Measurements from ENCODE around the gene FKBP10.
"Not testable (repeated sequence)": the region's sequence is repeated elsewhere in the genome, so short reads cannot be mapped to it uniquely, and the experiment has no call there.

FKBP10 gene

GRCh38 chr17:41812381-41813151 is at the start of gene FKBP10:
TSS of gene FKBP10 (plus strand) at chr17:41813004. CDS start at chr17:41813035, 31 bp downstream.
- no peak for DNase-seq

- no peak for DNase-seq
Measured at GRCh38 chr17:41763327-41763726, 49.5 kb upstream of the FKBP10 start.

- DNase-seq: no peak
Measured at GRCh38 chr17:41766135-41766534, 46.7 kb upstream of the FKBP10 start.

GRCh38 chr17:41767324-41768042 is 45.3 kb upstream of the FKBP10 start:
- no peak for DNase-seq

- no peak for DNase-seq
Measured at GRCh38 chr17:41768682-41769288, 44.0 kb upstream of the FKBP10 start.

- DNase-seq: no peak
Measured at GRCh38 chr17:41769346-41769862, 43.4 kb upstream of the FKBP10 start.

- DNase-seq: no peak
Measured at GRCh38 chr17:41769985-41770384, 42.8 kb upstream of the FKBP10 start.

- no peak for DNase-seq
Measured at GRCh38 chr17:41771389-41772206, 41.2 kb upstream of the FKBP10 start.

- no peak for DNase-seq
Measured at GRCh38 chr17:41772218-41772585, 40.6 kb upstream of the FKBP10 start.

- no peak for DNase-seq
Measured at GRCh38 chr17:41772586-41773189, 40.1 kb upstream of the FKBP10 start.

GRCh38 chr17:41773190-41773588 is 39.6 kb upstream of the FKBP10 start:
- DNase-seq: peak; percentile 20 to 27

- no peak for DNase-seq
Measured at GRCh38 chr17:41773731-41774193, 39.0 kb upstream of the FKBP10 start.

GRCh38 chr17:41775394-41776226 is 37.2 kb upstream of the FKBP10 start:
- DNase-seq: no peak

GRCh38 chr17:41776262-41776900 is 36.4 kb upstream of the FKBP10 start:
- DNase-seq: not testable (repeated sequence)

- DNase-seq: no peak
Measured at GRCh38 chr17:41777157-41777573, 35.6 kb upstream of the FKBP10 start.

- peak; percentile 91 to 92 for DNase-seq
Measured at GRCh38 chr17:41777574-41778188, 35.1 kb upstream of the FKBP10 start.

GRCh38 chr17:41779954-41780353 is 32.9 kb upstream of the FKBP10 start:
- DNase-seq: no peak

- no peak for DNase-seq
Measured at GRCh38 chr17:41781404-41782110, 31.2 kb upstream of the FKBP10 start.

GRCh38 chr17:41782142-41782541 is 30.7 kb upstream of the FKBP10 start:
- no peak for DNase-seq
